Right kidney (tissue), 9 donors: ENCODE data around the gene LRRC3C.
"Not testable (repeated sequence)": the region's sequence is repeated elsewhere in the genome, so short reads cannot be mapped to it uniquely, and the experiment has no call there.

ENCODE experiments used
- DNase-seq: peaks from one replicate; pipeline ENCODE4 v3.0.0-alpha.2; 2016
- long read RNA-seq, 8 donors: transcript quantifications; one replicate each; lab custom pipeline, GENCODE V29; 2026

The LRRC3C gene, protein sequence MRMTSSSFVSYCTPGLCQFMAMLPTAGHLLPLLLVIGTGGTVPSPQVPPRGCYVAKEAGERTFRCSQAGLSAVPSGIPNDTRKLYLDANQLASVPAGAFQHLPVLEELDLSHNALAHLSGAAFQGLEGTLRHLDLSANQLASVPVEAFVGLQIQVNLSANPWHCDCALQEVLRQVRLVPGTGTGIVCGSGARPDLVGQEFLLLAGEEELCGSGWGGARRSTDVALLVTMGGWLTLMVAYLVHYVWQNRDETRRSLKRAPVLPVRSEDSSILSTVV
- long read RNA-seq, donor 1, result 0 reads
- long read RNA-seq, donor 2, result 0 reads
- long read RNA-seq, donor 3, result 0 reads
- long read RNA-seq, donor 4, result 0 reads
- long read RNA-seq, donor 5, result 0 reads
- long read RNA-seq, donor 6, result 0 reads
- long read RNA-seq, donor 7, result 0 reads
- long read RNA-seq, donor 8, result 0 reads

DNA sequence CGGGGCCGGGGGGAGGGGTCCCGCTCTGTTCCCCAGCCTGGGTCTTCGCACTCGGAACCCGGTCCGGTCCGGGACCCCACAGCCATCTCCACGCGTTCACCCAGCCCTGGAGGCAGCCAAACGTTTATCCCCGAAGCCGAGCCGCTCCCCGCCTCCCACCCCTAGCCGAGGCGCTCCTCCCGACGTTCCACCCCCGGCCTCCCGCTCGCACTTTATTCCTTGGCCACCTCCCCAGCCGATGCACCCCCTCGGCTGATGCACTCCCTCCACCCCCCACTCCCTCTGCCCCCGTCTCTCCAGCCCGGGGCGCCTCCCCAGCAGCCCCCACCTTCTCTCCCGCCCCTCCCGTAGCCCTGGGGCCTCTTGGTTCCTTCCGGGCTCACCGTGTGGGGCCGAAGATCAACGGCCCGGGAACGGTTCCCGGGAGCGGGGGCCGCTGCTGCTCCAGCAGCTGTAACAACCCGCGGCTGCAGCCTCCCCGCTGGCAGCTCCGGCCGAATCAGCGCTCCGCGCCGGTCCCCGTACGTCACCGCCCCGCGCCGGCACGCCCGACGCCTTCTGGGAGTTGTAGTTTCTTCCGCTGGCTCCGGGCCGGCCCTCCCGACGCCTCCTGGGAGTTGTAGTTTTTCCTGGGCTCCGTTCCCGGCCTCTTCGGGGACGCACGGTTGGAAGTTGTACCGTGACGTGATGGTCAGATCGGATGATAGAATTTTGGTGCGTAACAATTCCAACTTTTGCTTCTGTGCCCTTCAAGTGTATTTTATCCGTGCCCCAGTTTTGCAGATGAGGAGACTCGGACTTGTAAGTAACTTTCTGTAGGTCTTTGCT lies at the start of gene LRRC3C, which contains the start of gene ORMDL3:
Gene LRRC3C, plus strand, starts transcription at position 632 of the 828 bp plus-strand sequence. CDS start 13,792 bp downstream, outside the sequence.
Gene ORMDL3, minus strand, starts transcription at position 501 of the 828 bp plus-strand sequence. CDS start 3,398 bp downstream, outside the sequence.
- DNase-seq, result peak; percentile 94

- not testable (repeated sequence) for DNase-seq
These were observed 41.4 kb upstream of the LRRC3C start for GRCh38 chr17:39886102-39886501.

DNA sequence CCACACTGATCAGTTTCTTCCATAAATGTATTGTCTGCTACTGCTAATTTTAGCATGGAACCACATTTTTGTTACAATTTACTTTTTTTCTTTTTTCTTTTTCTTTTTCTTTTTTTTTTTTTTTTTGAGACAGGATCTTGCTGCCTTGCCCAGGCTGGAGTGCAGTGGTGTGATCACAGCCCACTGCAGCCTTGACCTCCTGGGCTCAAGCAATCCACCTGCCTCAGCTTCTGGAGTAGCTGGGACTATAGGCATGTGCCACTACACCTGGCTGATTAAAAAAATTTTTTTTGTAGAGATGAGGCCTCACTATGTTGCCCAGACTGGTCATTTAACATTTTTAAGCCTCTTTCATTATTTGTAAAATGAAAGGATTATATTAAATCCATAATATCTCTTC lies 40.5 kb upstream of the LRRC3C start:
- DNase-seq, result no peak

- no peak for DNase-seq
These were observed 38.3 kb upstream of the LRRC3C start for GRCh38 chr17:39889200-39889599.

DNA sequence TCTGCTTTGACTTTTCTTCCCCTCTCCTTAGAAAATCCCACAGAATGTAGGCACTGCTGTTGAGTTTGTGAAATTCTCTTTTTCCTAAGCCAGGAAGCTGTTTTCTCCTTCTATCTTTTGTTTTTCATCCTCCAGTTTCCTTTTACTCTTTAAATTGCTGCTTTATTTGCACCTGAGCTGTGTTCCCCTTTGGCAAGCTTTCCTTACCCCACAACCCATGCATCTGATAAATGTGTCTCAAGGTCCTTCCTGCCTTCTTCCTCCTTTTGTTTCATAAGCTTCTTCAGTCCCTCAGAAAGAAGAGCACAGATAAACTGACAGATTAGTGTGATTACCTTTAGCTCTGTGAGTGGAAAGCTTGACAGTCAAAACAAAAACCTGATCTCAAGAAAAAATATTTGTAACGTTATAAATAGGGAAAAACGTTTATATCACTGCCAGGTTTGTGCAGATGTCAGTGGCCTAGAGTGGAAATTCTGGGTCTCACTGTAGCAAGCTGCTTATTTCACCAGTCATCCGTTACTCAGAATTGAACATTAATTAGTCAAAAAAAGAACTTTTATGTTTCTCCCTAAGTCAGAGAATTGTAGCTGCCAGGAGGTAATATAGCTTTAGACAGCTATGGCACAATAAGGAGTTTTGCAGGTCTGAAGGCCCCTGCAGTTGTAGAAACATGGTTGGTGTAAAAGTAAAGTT lies 32.7 kb upstream of the LRRC3C start:
- DNase-seq, result no peak

- DNase-seq, result no peak
These were observed 29.4 kb upstream of the LRRC3C start for GRCh38 chr17:39898088-39898487.

DNA sequence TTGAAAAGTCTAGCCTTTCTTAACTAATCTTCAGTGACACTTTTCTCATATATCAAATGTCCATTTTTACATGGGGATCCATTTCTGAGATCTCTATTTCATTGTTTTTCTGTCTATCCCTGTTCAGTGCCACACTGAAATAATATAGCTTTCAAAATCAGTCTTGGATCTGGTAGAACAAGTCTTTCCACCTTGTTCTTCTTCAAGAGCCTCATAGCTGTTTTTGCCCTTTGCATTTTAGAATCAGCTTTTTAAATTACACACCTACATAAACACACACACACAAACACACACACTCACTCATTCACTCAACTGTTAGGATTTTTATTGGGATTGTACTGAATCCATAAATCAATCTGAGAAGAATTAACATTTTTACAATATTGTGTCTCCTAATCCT lies 28.3 kb upstream of the LRRC3C start:
- no peak for DNase-seq

DNA sequence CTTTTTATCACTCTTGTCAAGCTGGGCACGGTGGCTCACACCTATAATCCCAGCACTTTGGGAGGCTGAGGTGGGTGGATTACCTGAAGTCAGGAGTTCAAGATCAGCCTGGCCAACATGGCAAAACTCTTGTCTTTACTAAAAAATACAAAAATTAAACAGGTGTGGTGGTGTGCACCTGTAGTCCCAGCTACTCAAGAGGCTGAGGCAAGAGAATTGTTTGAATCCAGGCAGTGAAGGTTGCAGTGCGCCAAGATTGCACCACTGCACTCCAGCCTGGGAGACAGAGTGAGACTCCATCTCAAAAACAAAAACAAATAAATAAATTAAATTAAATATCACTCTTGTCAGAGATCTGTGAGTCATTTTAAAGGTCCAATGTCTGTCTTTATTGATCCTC lies 25.5 kb upstream of the LRRC3C start:
- not testable (repeated sequence) for DNase-seq

- no peak for DNase-seq
These were observed 24.2 kb upstream of the LRRC3C start for GRCh38 chr17:39903158-39903884.

- no peak for DNase-seq
These were observed 22.6 kb upstream of the LRRC3C start for GRCh38 chr17:39904990-39905288.

DNA sequence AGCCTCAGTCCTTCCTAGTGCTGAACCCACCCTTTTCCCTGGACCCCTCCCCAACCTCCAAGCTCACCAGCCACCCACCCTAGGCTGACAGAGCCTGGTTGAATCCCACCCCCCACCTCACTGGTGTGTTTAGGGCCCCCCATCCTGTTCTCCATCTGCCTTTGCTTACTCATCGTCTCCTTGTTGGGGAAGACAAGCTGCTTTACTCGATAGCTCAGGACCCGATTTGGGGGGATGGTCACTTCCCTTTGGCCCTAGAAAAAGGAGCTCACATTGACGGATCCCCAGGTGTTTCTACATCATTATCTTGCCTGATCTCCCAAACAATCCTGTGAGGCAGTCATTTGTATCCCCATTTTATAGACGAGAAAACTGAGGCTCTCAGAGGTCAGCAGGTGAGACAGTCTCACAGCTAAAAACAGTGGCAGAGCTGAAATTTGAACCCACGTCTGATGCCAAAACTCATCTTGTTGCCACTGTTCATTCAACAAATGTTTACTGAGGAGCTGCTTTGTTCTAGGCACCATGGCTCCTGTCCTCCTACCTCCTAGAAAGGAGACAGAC lies 18.7 kb upstream of the LRRC3C start:
- DNase-seq, result no peak

- DNase-seq, result no peak
These were observed 13.5 kb upstream of the LRRC3C start for GRCh38 chr17:39913989-39914388.

GRCh38 chr17:39915559-39915958 lies 12.0 kb upstream of the LRRC3C start:
- DNase-seq, result no peak

GRCh38 chr17:39916918-39917317 lies 10.6 kb upstream of the LRRC3C start:
- DNase-seq, result no peak

DNA sequence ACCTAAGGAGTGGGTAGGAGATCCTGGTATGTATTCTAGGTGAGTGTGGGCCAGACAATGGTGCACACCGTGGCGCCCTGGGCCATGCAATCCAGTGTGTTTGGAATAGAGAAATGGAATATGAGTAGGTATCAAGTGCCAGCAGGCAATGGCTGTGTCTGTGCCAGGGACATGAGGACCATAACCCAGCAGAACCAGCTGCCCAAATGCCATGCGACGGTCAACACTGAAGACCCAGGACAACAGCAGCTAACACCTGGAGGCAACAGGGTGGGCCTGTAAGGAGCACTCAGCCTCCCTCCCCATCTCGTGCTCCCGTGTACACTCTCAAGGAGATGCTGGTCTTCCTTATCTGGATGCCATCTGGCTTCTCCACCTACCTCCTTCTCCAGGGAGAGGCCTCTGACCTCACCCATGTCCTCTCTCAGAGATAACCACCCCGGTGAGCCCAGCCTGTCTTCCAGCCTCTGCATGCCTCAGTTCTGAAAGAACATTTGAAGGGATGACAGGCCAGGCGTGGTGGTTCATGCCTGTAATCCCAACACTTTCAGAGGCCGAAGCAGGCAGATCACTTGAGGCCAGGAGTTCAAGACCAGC lies 8.3 kb upstream of the LRRC3C start:
- no peak for DNase-seq

- no peak for DNase-seq
These were observed 7.0 kb upstream of the LRRC3C start for GRCh38 chr17:39920218-39921210.

DNA sequence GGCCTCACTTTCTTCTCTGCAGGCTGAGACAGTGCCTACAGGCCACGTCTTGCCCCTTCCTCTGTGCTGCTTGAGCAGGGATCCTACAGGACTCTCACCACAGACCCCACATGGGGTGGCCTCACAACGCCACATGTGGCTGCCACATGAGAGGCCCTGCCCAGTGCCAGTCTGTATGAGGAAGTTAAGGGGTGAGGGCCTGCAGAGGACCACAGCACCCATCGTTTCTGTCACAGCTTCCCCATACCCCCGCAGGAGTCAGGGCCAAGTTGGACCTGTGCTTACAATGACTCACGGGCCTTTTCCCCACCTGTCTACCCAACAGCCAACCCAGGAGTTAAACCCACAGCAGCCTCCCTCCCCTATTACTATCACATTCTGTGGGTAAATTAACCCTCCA lies 6.2 kb upstream of the LRRC3C start:
- DNase-seq, result no peak

GRCh38 chr17:39922006-39922405 lies 5.5 kb upstream of the LRRC3C start:
- DNase-seq, result no peak

GRCh38 chr17:39923230-39923629 lies 4.3 kb upstream of the LRRC3C start:
- no peak for DNase-seq
